HG03066 (cell line): ENCODE data around the gene MARCHF9.

Experiments
- ATAC-seq: cut with Tn5 transposase; IDR thresholded peaks from one replicate; pipeline ENCODE4 v1.9.1; 2021; ENCODE audit warnings: low read depth; ENCODE audit not compliant: unreplicated experiment

MARCHF9 gene

DNA sequence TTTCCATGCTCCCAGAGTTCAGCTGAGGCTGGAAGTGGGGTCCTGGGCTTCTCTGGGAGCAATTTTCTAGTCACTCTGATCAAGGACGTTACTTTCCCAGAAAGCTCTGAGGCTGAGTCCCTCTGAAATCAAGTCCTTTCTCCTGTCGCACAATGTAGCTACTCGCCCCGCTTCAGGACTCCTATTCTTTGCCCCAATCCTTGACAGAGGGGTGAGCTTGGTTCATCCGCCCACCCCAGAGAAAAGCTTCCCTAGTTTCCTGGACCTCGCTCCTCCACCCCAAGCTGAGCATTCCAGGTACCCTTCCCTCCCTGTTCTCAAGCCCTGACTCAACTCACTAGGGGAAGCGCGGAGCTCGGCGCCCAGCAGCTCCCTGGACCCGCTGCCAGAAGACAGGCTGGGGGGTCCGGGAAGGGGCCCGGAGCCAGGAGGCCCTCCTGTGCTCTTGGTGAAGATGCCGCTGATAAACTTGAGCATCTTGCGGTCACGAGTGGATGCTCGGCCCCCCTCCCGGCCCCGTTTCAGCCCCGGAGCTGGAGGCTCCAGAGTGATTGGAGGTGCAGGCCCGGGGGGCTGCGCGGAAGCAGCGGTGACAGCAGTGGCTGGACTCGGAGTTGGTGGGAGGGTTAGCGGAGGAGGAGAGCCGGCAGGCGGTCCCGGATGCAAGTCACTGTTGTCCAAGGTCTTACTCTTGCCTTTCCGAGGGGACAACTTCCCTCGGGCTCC is 18.0 kb upstream of the MARCHF9 start:
- ATAC-seq: no peak

GRCh38 chr12:57737467-57738460 is 17.1 kb upstream of the MARCHF9 start:
- no peak for ATAC-seq

GRCh38 chr12:57738661-57739237 is 16.2 kb upstream of the MARCHF9 start, which contains the start of gene AGAP2:
TSS of gene AGAP2 (minus strand) at chr12:57738742. CDS start at chr12:57738246, 496 bp downstream.
- ATAC-seq: no peak

GRCh38 chr12:57739387-57739786 is 15.5 kb upstream of the MARCHF9 start:
- no peak for ATAC-seq

GRCh38 chr12:57739914-57740538 is 14.9 kb upstream of the MARCHF9 start:
- no peak for ATAC-seq

- ATAC-seq: no peak
These were observed 14.1 kb upstream of the MARCHF9 start for GRCh38 chr12:57740656-57741412.

DNA sequence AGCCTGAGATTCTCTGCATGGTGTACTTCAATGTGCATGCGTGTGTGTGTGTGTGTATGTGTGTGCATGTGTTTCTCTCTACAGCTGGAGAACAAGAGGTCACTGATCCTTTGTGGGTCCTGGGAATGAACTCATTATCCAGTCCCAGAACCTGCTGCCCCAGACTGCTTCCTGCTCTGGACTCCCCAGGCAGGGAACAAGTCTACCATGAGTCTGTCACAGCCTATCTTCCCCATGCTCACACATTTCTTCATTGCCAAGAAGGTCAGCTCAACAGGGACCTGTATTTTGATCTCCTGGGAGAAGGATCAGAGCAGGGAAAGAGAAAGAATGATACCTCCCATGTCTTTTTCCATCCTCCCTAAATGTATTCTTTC is 13.5 kb upstream of the MARCHF9 start:
- no peak for ATAC-seq

GRCh38 chr12:57741844-57742738 is 12.8 kb upstream of the MARCHF9 start:
- peak; percentile 56 for ATAC-seq

- no peak for ATAC-seq
These were observed 11.1 kb upstream of the MARCHF9 start for GRCh38 chr12:57743769-57744168.

DNA sequence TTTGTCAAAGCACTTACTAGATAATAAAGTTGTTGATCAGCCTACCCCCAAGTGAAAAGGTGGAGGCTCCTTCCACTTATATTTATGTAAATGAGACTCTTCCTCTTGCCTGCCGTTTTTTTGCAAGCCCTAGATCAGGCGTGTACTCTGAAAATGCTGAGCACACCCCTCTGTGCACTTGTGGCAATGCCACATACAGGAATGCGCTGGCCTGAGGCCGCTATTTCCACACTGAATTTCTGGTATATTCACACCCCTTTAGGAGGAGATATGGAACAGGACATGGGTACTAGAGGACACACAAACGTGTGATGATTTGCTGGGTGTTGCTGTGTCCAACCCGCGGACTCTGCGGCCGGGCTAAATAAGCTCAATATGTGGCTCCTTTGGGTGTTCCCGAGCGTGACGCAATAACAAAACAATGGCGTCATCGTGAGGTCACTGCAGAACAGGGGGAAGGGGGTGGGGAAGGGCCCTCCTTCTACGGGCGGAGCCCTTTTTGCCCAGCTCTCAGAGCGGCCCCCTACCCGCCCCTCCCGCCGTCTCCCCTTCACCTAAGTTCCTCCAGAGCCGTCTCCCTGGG is 10.6 kb upstream of the MARCHF9 start:
- peak; percentile 34 for ATAC-seq

- peak; percentile 77 for ATAC-seq
These were observed 10.0 kb upstream of the MARCHF9 start, which contains the start of gene TSPAN31 for GRCh38 chr12:57744777-57745484. TSS of gene TSPAN31 (plus strand) at chr12:57745039. CDS start at chr12:57745155, 116 bp downstream.

DNA sequence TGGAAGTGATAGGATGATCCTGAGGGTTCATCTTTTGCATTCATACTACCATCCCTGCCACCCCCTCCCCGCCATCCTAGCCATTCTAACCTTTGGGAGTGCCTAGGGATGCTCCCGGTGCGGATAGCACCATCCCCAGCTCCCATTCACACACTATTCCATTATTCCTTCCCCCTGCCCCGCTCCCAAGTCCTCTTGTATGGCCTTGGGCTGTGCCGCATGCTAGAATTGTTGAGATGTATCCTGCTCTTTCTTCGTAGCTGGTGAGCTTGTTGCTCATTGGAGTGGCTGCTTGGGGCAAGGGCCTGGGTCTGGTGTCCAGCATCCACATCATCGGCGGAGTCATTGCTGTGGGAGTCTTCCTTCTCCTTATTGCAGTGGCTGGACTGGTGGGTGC is 9.4 kb upstream of the MARCHF9 start:
- no peak for ATAC-seq

DNA sequence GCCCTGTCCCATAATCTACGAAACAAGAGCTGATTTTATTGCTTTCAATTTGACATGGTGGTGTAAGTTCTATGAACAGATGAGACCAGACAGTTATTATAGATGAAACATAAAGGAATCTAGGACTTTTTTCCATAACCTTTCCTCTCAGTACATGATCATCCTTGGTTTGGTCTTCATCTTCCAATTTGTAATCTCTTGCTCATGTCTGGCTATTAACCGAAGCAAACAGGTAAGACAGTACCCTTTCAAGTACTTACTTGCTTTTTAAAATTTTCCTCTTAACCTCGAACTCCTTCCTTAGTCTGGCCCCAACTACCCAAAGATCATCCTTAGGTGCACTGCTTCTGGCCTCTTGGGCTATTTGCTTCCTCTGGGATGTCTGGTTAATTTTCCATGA is 8.9 kb upstream of the MARCHF9 start:
- no peak for ATAC-seq

GRCh38 chr12:57749061-57749460 is 5.8 kb upstream of the MARCHF9 start:
- no peak for ATAC-seq

DNA sequence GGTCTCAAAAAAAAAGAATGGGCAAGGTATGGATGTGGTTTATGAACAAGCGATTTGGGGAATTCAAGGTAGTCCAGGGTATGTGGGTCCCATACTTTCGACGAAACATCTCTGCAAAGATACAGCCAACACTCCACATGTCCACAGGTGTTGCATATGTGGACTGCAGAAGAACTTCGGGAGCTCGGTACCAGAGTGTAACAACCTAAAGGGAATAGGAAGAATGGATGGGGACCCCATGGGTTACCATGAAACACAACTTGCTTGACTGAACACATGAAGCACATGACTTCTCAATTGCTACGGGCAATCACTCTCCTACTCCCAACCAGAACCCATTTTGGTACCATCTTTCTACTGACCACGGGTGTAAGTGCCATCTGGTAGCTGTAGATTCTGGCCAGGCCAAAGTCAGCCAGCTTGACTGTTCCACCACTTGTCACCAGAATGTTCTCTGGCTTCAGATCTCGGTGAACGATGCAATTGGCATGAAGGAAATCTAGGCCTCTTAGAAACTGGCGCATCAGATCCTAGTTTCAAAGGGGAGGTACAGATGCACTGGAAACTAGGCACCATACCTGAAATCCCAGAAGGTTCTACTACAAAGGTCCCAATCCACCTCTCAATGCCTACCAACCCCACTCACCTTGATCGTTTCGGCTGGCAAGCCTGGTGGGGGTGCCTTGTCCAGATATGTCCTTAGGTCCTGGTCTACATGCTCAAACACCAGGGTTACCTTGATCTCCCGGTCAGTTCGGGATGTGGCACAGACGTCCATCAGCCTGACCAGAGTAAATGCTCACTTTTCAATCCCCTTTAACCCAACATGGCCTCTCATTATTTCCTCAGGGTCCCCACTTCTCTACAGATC is 4.1 kb upstream of the MARCHF9 start:
- no peak for ATAC-seq

DNA sequence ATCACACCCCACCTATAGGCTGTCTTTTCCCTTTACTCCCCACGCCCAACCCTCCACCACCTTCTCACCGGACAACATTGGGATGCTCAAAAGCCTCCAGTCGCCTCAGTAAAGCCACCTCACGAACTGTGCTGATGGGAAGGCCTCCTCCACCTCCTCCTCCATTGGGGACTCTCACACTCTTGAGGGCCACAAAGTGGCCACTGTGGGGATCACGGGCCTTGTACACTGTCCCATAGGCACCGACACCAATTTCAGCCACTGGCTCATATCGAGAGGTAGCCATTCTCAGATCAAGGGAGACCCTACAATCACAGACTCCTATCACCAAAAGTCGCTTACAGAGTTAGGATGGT is 3.5 kb upstream of the MARCHF9 start:
- ATAC-seq: no peak
